Measurements from ENCODE around the gene IL5RA. TPM values are rescaled to one million over a fixed set of nuclear protein-coding genes. Genes with fewer than 3 reads are reported as not detected.

The IL5RA gene
- total RNA-seq, 2 donors from 2014 or later: not detected

GRCh38 chr3:3126477-3127431 lies 16.6 kb upstream of the IL5RA start, which contains the start of gene TRNT1:
Gene TRNT1, plus strand, starts transcription at chr3:3126940. Its CDS starts 2,101 bp downstream, at chr3:3129041.
- Histone ChIP-seq H3K4me3 (ENCODE audit: low read length) (peak within 1 kb of the TSS; percentile 92), H3K9ac (ENCODE audit: extremely low read depth, low read length, poor library complexity, severe bottlenecking) (peak within 1 kb of the TSS; percentile 95), H3K9me3 (ENCODE audit: control insufficient read depth, low read length) (peaks cover 8% of the 10 kb centered on the region), H3K27ac (ENCODE audit: low read depth, low read length) (peak within 1 kb of the TSS; percentile 85), H3K36me3 (ENCODE audit: control insufficient read depth, insufficient read depth, low read length) (peaks cover 29% of the 10 kb centered on the region), H3K4me1 (ENCODE audit: control insufficient read depth, insufficient read depth, low read length) (peaks cover 5% of the 10 kb centered on the region), H3K27me3 (ENCODE audit: control insufficient read depth, insufficient read depth, low read length, poor library complexity, severe bottlenecking) (no peaks in the 10 kb centered on the region)
- Mint-ChIP-seq H3K9me3 (peaks cover 4% of the 10 kb centered on the region), H3K36me3 (ENCODE audit: low read depth) (peaks cover 27% of the 10 kb centered on the region), H3K4me1 (peaks cover 9% of the 10 kb centered on the region), H3K27ac (peak within 1 kb of the TSS; percentile 93), H3K4me3 (peak within 1 kb of the TSS; percentile 89), H3K27me3 (ENCODE audit: insufficient read depth) (no peaks in the 10 kb centered on the region)
- no peak for TF ChIP-seq CTCF (conservative IDR thresholded peaks at IDR 0.05)
- peak; percentile 97 for DNase-seq
- WGBS, 2 experiments (ENCODE audit: insufficient coverage in 1 of 2, insufficient read length in 1 of 2): 2% methylated on average over 47 to 100 of the region's 100 CpGs

- TF ChIP-seq CTCF (conservative IDR thresholded peaks at IDR 0.05): no peak
- H3K9me3 Mint-ChIP-seq: peaks cover under 1% of the 10 kb centered on the region
- H3K4me1 Mint-ChIP-seq: peaks cover 9% of the 10 kb centered on the region
- peaks cover 25% of the 10 kb centered on the region for H3K36me3 ChIP-seq (ENCODE audit: control insufficient read depth, insufficient read depth, low read length)
- no peak for DNase-seq
- peak overlapping the region; percentile 88 for H3K27ac Mint-ChIP-seq
- H3K36me3 Mint-ChIP-seq (ENCODE audit: low read depth): peaks cover 23% of the 10 kb centered on the region
- 92 to 94% methylated on average over 17 to 24 of the region's 24 CpGs for WGBS, 2 experiments (ENCODE audit: insufficient coverage in 1 of 2, insufficient read length in 1 of 2)
- peak overlapping the region; percentile 89 for H3K4me3 Mint-ChIP-seq
- H3K9me3 ChIP-seq (ENCODE audit: control insufficient read depth, low read length): peaks cover 4% of the 10 kb centered on the region
- H3K27ac ChIP-seq (ENCODE audit: low read depth, low read length): peak overlapping the region; percentile 33
- peak overlapping the region; percentile 92 for H3K4me3 ChIP-seq (ENCODE audit: low read length)
- peaks cover 5% of the 10 kb centered on the region for H3K4me1 ChIP-seq (ENCODE audit: control insufficient read depth, insufficient read depth, low read length)
- H3K27me3 ChIP-seq (ENCODE audit: control insufficient read depth, insufficient read depth, low read length, poor library complexity, severe bottlenecking): no peaks in the 10 kb centered on the region
- peak overlapping the region; percentile 95 for H3K9ac ChIP-seq (ENCODE audit: extremely low read depth, low read length, poor library complexity, severe bottlenecking)
- no peaks in the 10 kb centered on the region for H3K27me3 Mint-ChIP-seq (ENCODE audit: insufficient read depth)
Observed at GRCh38 chr3:3125977-3126376, 15.8 kb upstream of the IL5RA start.

GRCh38 chr3:3119393-3119851 lies 9.2 kb upstream of the IL5RA start:
- Histone ChIP-seq H3K27me3 (ENCODE audit: control insufficient read depth, insufficient read depth, low read length, poor library complexity, severe bottlenecking) (no peaks in the 10 kb centered on the region), H3K4me1 (ENCODE audit: control insufficient read depth, insufficient read depth, low read length) (no peaks in the 10 kb centered on the region), H3K27ac (ENCODE audit: low read depth, low read length) (no peak overlapping the region), H3K4me3 (ENCODE audit: low read length) (no peak overlapping the region), H3K9ac (ENCODE audit: extremely low read depth, low read length, poor library complexity, severe bottlenecking) (no peak overlapping the region), H3K36me3 (ENCODE audit: control insufficient read depth, insufficient read depth, low read length) (no peaks in the 10 kb centered on the region), H3K9me3 (ENCODE audit: control insufficient read depth, low read length) (no peaks in the 10 kb centered on the region)
- H3K4me1 Mint-ChIP-seq: no peaks in the 10 kb centered on the region
- TF ChIP-seq CTCF (conservative IDR thresholded peaks at IDR 0.05): no peak
- DNase-seq: no peak
- peaks cover 6% of the 10 kb centered on the region for H3K27me3 Mint-ChIP-seq (ENCODE audit: insufficient read depth)
- WGBS, 2 experiments (ENCODE audit: insufficient coverage in 1 of 2, insufficient read length in 1 of 2): 83 to 87% methylated on average over 4 of the region's 4 CpGs
- H3K36me3 Mint-ChIP-seq (ENCODE audit: low read depth): no peaks in the 10 kb centered on the region
- H3K27ac Mint-ChIP-seq: no peak overlapping the region
- H3K4me3 Mint-ChIP-seq: no peak overlapping the region
- no peaks in the 10 kb centered on the region for H3K9me3 Mint-ChIP-seq

Measured in endodermal cell (in vitro differentiated cells).